Uterus (tissue), 2 donors: ENCODE results near the gene SWT1.
"Not testable (repeated sequence)": the region's sequence is repeated elsewhere in the genome, so short reads cannot be mapped to it uniquely, and the experiment has no call there.

ENCODE experiments used
- POLR2A ChIP-seq, 2 donors: fragments of 450-650 bp; IDR thresholded peaks; one replicate each; pipeline ENCODE4 v1.6.1; 2016; ENCODE audit warnings: antibody characterized with exemption in 2 of 2, mild to moderate bottlenecking in 1 of 2, moderate library complexity in 1 of 2
- TF ChIP-seq, protein P1 (sequence below), 4 experiments: fragments of 200-600 bp in 2 of 4; fragments of 450-650 bp in 2 of 4; sonication (generic) in 2 of 4; IDR thresholded peaks; one replicate each; pipeline ENCODE4 v1.5.1; 2016 to 2019; ENCODE audit warnings: antibody characterized with exemption in 4 of 4, mild to moderate bottlenecking in 2 of 4, moderate library complexity in 1 of 4

DNA sequence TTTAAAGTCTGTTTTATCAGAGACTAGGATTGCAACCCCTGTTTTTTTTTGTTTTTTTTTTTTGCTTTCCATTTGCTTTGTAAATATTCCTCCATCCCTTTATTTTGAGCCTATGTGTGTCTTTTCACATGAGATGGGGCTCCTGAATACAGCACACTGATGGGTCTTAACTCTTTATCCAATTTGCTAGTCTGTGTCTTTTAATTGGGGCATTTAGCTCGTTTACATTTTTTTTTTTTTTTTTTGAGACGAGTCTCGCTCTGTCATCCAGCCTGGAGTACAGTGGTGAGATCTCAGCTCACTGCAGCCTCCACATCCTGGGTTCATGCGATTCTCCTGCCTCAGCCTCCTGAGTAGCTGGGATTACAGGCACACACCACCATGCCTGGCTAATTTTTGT lies 41.7 kb downstream of the SWT1 start:
- TF ChIP-seq, protein P1, sequence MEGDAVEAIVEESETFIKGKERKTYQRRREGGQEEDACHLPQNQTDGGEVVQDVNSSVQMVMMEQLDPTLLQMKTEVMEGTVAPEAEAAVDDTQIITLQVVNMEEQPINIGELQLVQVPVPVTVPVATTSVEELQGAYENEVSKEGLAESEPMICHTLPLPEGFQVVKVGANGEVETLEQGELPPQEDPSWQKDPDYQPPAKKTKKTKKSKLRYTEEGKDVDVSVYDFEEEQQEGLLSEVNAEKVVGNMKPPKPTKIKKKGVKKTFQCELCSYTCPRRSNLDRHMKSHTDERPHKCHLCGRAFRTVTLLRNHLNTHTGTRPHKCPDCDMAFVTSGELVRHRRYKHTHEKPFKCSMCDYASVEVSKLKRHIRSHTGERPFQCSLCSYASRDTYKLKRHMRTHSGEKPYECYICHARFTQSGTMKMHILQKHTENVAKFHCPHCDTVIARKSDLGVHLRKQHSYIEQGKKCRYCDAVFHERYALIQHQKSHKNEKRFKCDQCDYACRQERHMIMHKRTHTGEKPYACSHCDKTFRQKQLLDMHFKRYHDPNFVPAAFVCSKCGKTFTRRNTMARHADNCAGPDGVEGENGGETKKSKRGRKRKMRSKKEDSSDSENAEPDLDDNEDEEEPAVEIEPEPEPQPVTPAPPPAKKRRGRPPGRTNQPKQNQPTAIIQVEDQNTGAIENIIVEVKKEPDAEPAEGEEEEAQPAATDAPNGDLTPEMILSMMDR (IDR thresholded peaks at IDR 0.05), result not testable (repeated sequence)
- TF ChIP-seq POLR2A (IDR thresholded peaks at IDR 0.05), result not testable (repeated sequence)
